GM20000 (cell line): ENCODE results near the gene SH3RF2.
"Not testable (repeated sequence)": the region's sequence is repeated elsewhere in the genome, so short reads cannot be mapped to it uniquely, and the experiment has no call there.

Source experiments
- DNase-seq: peaks from one replicate; pipeline ENCODE4 v3.0.0; 2012; ENCODE audit warnings: low spot score
- TF ChIP-seq, protein P1 (sequence below): IDR thresholded peaks from 2 replicates; pipeline ENCODE4 v1.5.1; 2012; ENCODE audit warnings: mild to moderate bottlenecking, control low read depth; ENCODE audit errors: extremely low read depth, missing control alignments

SH3RF2 gene

GRCh38 chr5:146007989-146008388 is 71.6 kb downstream of the SH3RF2 start:
- TF ChIP-seq, protein P1, sequence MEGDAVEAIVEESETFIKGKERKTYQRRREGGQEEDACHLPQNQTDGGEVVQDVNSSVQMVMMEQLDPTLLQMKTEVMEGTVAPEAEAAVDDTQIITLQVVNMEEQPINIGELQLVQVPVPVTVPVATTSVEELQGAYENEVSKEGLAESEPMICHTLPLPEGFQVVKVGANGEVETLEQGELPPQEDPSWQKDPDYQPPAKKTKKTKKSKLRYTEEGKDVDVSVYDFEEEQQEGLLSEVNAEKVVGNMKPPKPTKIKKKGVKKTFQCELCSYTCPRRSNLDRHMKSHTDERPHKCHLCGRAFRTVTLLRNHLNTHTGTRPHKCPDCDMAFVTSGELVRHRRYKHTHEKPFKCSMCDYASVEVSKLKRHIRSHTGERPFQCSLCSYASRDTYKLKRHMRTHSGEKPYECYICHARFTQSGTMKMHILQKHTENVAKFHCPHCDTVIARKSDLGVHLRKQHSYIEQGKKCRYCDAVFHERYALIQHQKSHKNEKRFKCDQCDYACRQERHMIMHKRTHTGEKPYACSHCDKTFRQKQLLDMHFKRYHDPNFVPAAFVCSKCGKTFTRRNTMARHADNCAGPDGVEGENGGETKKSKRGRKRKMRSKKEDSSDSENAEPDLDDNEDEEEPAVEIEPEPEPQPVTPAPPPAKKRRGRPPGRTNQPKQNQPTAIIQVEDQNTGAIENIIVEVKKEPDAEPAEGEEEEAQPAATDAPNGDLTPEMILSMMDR: no peak
- no peak for DNase-seq

GRCh38 chr5:146009020-146009419 is 72.6 kb downstream of the SH3RF2 start:
- TF ChIP-seq, protein P1: no peak
- DNase-seq: no peak

DNA sequence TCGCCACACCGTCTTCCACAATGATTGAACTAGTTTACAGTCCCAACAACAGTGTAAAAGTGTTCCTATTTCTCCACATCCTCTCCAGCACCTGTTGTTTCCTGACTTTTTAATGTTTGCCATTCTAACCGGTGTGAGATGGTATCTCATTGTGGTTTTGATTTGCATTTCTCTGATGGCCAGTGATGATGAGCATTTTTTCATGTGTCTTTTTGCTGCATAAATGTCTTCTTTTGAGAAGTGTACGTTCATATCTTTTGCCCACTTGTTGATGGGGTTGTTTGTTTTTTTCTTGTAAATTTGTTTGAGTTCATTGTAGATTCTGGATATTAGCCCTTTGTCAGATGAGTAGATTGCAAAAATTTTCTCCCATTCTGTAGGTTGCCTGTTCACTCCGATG is 74.1 kb downstream of the SH3RF2 start:
- DNase-seq: not testable (repeated sequence)

- TF ChIP-seq, protein P1: no peak
- DNase-seq: no peak
These were observed 77.4 kb downstream of the SH3RF2 start for GRCh38 chr5:146013761-146014160.

GRCh38 chr5:146015001-146015400 is 78.6 kb downstream of the SH3RF2 start:
- TF ChIP-seq, protein P1: no peak
- DNase-seq: no peak

DNA sequence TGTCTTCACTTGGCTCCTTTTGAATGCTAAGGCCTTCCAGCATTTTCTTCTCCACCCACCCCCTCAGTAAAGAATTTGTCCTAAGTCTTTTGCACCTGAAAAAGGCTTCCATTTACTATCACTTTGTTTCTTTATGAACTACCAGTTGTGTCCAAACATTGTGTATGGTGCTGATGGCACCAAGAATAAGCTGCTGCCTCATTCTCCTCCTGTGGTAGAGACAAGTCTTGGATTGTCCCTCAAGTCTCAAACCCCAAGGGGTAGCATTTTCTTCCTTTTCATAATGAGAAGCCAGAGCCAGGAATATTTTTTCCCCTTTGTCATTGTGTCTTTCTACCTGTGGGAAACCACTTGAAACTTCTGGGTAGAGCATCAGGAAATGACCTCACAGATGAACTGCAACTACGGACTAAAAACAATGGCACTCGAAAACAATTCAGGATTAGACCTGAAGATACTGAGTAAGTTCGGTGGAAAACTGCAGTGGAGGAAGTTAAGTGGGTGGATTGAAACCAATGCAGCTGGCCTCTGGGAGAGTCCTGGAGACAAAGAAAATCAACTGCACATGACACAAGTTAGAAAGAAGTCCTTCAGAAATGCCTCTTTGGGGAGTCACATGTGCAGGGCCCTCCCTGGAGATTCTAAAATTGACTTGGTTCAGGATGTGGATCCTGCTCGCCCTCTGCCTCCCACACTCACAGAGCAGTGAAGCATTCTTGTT is 80.5 kb downstream of the SH3RF2 start:
- DNase-seq: no peak
- TF ChIP-seq, protein P1: no peak

GRCh38 chr5:146018514-146019375 is 82.4 kb downstream of the SH3RF2 start:
- TF ChIP-seq, protein P1: no peak

DNA sequence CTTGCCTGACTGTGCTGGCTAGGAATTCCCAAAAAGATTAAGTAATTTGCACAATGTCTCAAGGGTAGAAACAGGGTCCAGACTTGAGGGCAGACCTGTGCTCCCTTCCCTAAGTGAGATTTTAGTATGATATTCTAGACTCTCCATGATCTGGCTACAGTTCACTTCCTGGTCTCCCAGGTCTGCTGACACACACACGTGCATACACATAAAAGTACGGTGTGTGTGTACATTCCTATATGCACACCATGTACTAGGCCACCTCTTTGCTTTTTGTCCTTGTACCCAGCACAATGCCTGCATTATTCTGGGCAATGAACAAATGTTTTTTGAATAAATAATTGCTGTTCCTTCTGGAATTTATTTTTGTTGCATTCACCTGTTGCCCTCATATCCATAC is 83.7 kb downstream of the SH3RF2 start:
- no peak for DNase-seq
- TF ChIP-seq, protein P1: no peak

More at GRCh38 chr5:146018514-146019375, 82.4 kb downstream of the SH3RF2 start:
- no peak for DNase-seq
